Breast epithelium (tissue), 4 donors: Measurements from ENCODE around the gene OPRD1. TPM values are rescaled to one million over a fixed set of nuclear protein-coding genes. Genes with fewer than 3 reads are reported as not detected.
A peak's percentile ranks its signal among the peaks of the same experiment; 100 is the strongest.

ENCODE experiments used
- DNase-seq, 2 donors: peaks; one replicate each; pipeline ENCODE4 v3.0.0-alpha.2; 2019; ENCODE audit warnings: low spot score in 2 of 2
- H3K27ac ChIP-seq, 2 donors: fragments of 200-600 bp; sonication (generic) in 1 of 2; one replicate each; pipeline ENCODE4 v1.5.1; 2016 to 2019; ENCODE audit warnings: mild to moderate bottlenecking in 1 of 2
- H3K27me3 ChIP-seq, 2 donors: fragments of 200-600 bp; sonication (generic) in 1 of 2; one replicate each; pipeline versions ENCODE4 v1.5.1 to v1.6.0; 2017 to 2019; ENCODE audit warnings: control low read depth in 1 of 2, mild to moderate bottlenecking in 1 of 2
- H3K36me3 ChIP-seq: fragments of 200-600 bp; one replicate; pipeline ENCODE4 v1.5.1; 2019
- H3K4me1 ChIP-seq, 2 donors: fragments of 200-600 bp; sonication (generic); one replicate each; pipeline ENCODE4 v1.5.1; 2016 to 2019; ENCODE audit warnings: control low read depth in 1 of 2
- H3K4me3 ChIP-seq, 3 donors: fragments of 200-600 bp; sonication (generic); 1 replicate in 2 of 3; 2 replicates in 1 of 3; pipeline ENCODE4 v1.5.1; 2016 to 2019; ENCODE audit warnings: mild to moderate bottlenecking in 3 of 3, moderate library complexity in 2 of 3
- H3K9me3 ChIP-seq, 2 donors: fragments of 200-600 bp; sonication (generic) in 1 of 2; one replicate each; pipeline ENCODE4 v1.5.1; 2016 to 2019; ENCODE audit warnings: control low read depth in 1 of 2
- CTCF ChIP-seq, 3 donors: fragments of 450-650 bp; IDR thresholded peaks; one replicate each; pipeline ENCODE4 v1.5.1; 2016 to 2017; ENCODE audit warnings: antibody characterized with exemption in 3 of 3, mild to moderate bottlenecking in 3 of 3, moderate library complexity in 3 of 3
- POLR2A ChIP-seq: fragments of 450-650 bp; IDR thresholded peaks from one replicate; pipeline ENCODE4 v1.6.1; 2016; ENCODE audit warnings: antibody characterized with exemption, mild to moderate bottlenecking, moderate library complexity
- POLR2AphosphoS5 ChIP-seq, 3 donors: sonication (generic); formaldehyde crosslinking; IDR thresholded peaks; one replicate each; pipeline ENCODE4 v1.6.1; 2017; ENCODE audit warnings: antibody characterized with exemption in 3 of 3
- intact Hi-C: fragments of 100-400 bp; cut with DNase I; formaldehyde crosslinking; loops from one replicate; pipeline ENCODE4 v1.15.1; 2023; ENCODE audit warnings: low total_unique reads
- total RNA-seq, 3 donors: library from RNA; depleted of rRNA; stranded (reverse); fragments of >200 nt; gene quantifications; one replicate each; pipeline ENCODE4 v1.1.0, GENCODE V29; 2016

Gene OPRD1
- total RNA-seq, 3 donors from 2014 or later = not detected

- DNase-seq = no peak
- Histone ChIP-seq H3K4me3 (no peak overlapping the region), H3K36me3 (no peaks in the 10 kb centered on the region), H3K4me1 (no peaks in the 10 kb centered on the region), H3K27ac (no peak overlapping the region), H3K9me3 (no peaks in the 10 kb centered on the region), H3K27me3 (no peaks in the 10 kb centered on the region)
- intact Hi-C loops = no loop called here
- no peak for TF ChIP-seq POLR2A
- no peak for TF ChIP-seq CTCF (IDR thresholded peaks at IDR 0.05)
- TF ChIP-seq POLR2AphosphoS5 (IDR thresholded peaks at IDR 0.05) = no peak
Observed at GRCh38 chr1:28804071-28804470, 7.9 kb upstream of the OPRD1 start.

DNA sequence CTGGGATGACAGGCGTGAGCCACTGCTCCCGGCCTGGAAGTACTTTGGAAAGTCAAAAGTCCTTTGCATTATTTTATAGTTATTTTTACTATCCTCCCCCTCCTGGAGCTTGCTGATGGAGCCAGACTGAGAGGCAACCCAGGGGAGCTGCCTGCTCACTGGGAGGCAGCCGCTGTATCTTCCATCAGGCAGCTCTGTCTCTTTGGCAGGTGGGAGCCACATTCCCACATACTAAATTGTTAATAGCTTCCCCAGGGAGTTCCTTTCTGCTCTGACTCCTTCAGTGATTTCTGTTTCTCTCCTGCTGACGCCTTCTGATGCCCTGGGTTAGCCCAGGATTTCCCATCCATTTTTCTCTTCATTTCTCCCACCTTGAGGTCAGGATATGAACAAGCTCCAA is 4.9 kb upstream of the OPRD1 start:
- DNase-seq = no peak
- Histone ChIP-seq H3K9me3 (no peaks in the 10 kb centered on the region), H3K4me1 (no peaks in the 10 kb centered on the region), H3K27me3 (peaks cover 0 to 20% of the 10 kb centered on the region in 2 donors), H3K27ac (no peak overlapping the region), H3K4me3 (no peak overlapping the region), H3K36me3 (no peaks in the 10 kb centered on the region)
- intact Hi-C loops = no loop called here
- no peak for TF ChIP-seq POLR2A

DNA sequence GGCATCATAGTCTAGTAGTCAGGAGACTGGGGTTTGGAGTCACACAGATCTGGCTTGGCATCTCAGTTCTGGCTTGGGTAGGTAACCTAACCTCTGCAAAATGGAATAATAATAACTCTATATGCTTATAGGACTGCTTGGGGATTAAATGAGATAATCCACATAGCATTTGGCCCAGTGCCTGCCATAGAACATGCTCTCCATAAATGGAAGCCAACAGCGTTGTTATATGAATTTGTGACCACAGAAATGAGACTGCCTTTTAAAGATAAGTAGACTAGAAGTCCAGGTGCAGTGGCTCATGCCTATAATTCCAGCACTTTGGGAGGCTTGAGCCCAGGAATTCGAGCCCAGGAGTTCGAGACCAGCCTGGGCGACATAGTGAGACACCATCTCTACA is 4.0 kb upstream of the OPRD1 start:
- Histone ChIP-seq H3K27ac (no peak overlapping the region), H3K4me3 (no peak overlapping the region), H3K9me3 (no peaks in the 10 kb centered on the region), H3K36me3 (no peaks in the 10 kb centered on the region), H3K27me3 (peaks cover 2 to 29% of the 10 kb centered on the region in 2 donors), H3K4me1 (no peaks in the 10 kb centered on the region)
- TF ChIP-seq POLR2AphosphoS5 (IDR thresholded peaks at IDR 0.05) (no peak), POLR2A (no peak), CTCF (IDR thresholded peaks at IDR 0.05) (no peak)
- no peak for DNase-seq
- intact Hi-C loops = no loop called here

- TF ChIP-seq CTCF (IDR thresholded peaks at IDR 0.05) (no peak), POLR2AphosphoS5 (IDR thresholded peaks at IDR 0.05) (no peak), POLR2A (no peak)
- Histone ChIP-seq H3K36me3 (no peaks in the 10 kb centered on the region), H3K27ac (no peak overlapping the region), H3K4me1 (no peaks in the 10 kb centered on the region), H3K4me3 (no peak overlapping the region), H3K27me3 (peaks cover 2 to 62% of the 10 kb centered on the region in 2 donors), H3K9me3 (no peaks in the 10 kb centered on the region)
- intact Hi-C loops = no loop called here
- no peak for DNase-seq
Observed at GRCh38 chr1:28811369-28811765, 603 bp upstream of the OPRD1 start.

DNA sequence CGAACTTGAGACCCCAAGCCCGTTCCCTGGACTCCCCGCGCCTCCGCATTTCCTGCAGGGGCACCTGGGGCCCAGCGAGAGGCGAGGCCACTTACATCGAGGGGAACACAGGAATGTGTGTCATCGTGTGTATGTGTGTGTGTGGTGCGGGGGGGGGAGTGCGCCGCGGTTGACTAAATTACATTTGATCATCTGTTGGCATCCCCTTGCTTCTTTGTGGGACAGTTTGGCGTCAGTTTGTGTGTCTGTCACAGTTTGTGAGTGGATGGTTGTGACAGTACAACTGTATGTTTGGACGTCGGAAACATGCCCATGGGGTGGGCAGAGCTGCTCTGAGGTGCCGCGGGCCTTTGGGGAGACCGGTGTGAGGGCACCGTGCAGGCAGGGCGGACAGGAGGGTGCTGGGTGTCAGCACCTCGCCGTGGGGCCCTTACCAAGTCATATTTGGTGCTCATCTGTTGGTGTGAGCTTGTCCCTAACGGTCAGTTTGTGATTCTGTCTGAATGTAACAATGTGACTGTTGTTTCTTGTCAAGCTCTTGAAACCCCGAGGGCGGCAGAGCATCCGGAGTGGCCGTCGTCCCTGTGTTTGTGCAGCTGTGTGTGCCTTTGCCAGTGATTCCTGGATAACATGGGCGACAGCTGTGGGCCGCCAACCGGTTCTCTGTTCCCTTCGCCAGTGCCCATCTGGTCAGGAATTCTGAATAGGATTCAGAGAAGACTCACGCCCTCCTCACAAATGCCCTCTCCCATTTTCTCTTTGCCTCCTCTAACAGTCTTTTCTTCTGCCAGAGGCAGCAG is 899 bp downstream of the OPRD1 start:
- H3K27ac ChIP-seq = no peak overlapping the region
- H3K36me3 ChIP-seq = no peaks in the 10 kb centered on the region
- intact Hi-C loops = no loop called here
- H3K4me1 ChIP-seq = no peaks in the 10 kb centered on the region
- peaks cover 2 to 70% of the 10 kb centered on the region in 2 donors for H3K27me3 ChIP-seq
- DNase-seq = no peak
- TF ChIP-seq POLR2AphosphoS5 (IDR thresholded peaks at IDR 0.05) (no peak), CTCF (IDR thresholded peaks at IDR 0.05) (no peak), POLR2A (no peak)
- H3K9me3 ChIP-seq = no peaks in the 10 kb centered on the region
- H3K4me3 ChIP-seq = peak overlapping the region in 1 of 3 donors; percentile 37
